OCI-LY1 (cell line): ENCODE data around the gene HILPDA.

ENCODE experiments used
- H2AFZ ChIP-seq: fragments of 200-600 bp; sonication (generic), shearing (Covaris generic); 2 replicates; pipeline ENCODE4 v1.6.0; 2014; ENCODE audit warnings: antibody characterized with exemption, mild to moderate bottlenecking, low read length
- H3F3A ChIP-seq: fragments of 200-600 bp; sonication (generic), shearing (Covaris generic); 2 replicates; pipeline ENCODE4 v1.6.0; 2014; ENCODE audit warnings: mild to moderate bottlenecking, antibody characterized with exemption, low read length, moderate library complexity; ENCODE audit not compliant: insufficient read depth
- H3K27ac ChIP-seq: fragments of 200-600 bp; sonication (generic); 2 replicates; pipeline ENCODE4 v1.5.1; 2014; ENCODE audit warnings: low read length, mixed run types, mild to moderate bottlenecking, low read depth; ENCODE audit not compliant: poor library complexity, severe bottlenecking
- H3K27me3 ChIP-seq: fragments of 200-600 bp; sonication (generic); 2 replicates; pipeline ENCODE4 v1.6.0; 2014; ENCODE audit warnings: antibody characterized with exemption, mild to moderate bottlenecking, low read length, moderate library complexity; ENCODE audit not compliant: insufficient read depth
- H3K36me3 ChIP-seq: fragments of 200-600 bp; sonication (generic); 2 replicates; pipeline ENCODE4 v1.6.1; 2014; ENCODE audit warnings: mild to moderate bottlenecking, antibody characterized with exemption, low read length, moderate library complexity, mixed read lengths; ENCODE audit not compliant: insufficient read depth
- H3K4me1 ChIP-seq: fragments of 200-600 bp; sonication (generic); 2 replicates; pipeline ENCODE4 v1.5.1; 2014; ENCODE audit warnings: mild to moderate bottlenecking, low read length, moderate library complexity; ENCODE audit not compliant: insufficient read depth, severe bottlenecking
- H3K4me2 ChIP-seq: fragments of 200-600 bp; sonication (generic), shearing (Covaris generic); 2 replicates; pipeline ENCODE4 v1.6.1; 2014; ENCODE audit warnings: low read length
- H3K4me3 ChIP-seq: fragments of 200-600 bp; sonication (generic); 2 replicates; pipeline ENCODE4 v1.5.1; 2014; ENCODE audit warnings: low read length, low read depth, mild to moderate bottlenecking, mixed read lengths; ENCODE audit not compliant: poor library complexity, severe bottlenecking
- H3K79me2 ChIP-seq: fragments of 200-600 bp; shearing (Covaris generic); 2 replicates; pipeline ENCODE4 v1.6.1; 2016; ENCODE audit warnings: mixed run types, low read length, mixed read lengths; ENCODE audit not compliant: insufficient read depth
- H3K9ac ChIP-seq: fragments of 200-600 bp; sonication (generic), shearing (Covaris generic); 2 replicates; pipeline ENCODE4 v1.6.1; 2014; ENCODE audit warnings: mild to moderate bottlenecking, low read length, mixed read lengths
- H3K9me2 ChIP-seq: fragments of 200-600 bp; sonication (generic), shearing (Covaris generic); 2 replicates; pipeline ENCODE4 v1.6.1; 2014; ENCODE audit warnings: low read depth, mild to moderate bottlenecking, low read length, mixed read lengths
- H3K9me3 ChIP-seq: fragments of 200-600 bp; shearing (Covaris generic); 2 replicates; pipeline ENCODE4 v1.6.1; 2014; ENCODE audit warnings: low read length, mixed read lengths
- H4K20me1 ChIP-seq: fragments of 200-600 bp; sonication (generic), shearing (Covaris generic); 2 replicates; pipeline ENCODE4 v1.6.0; 2016; ENCODE audit warnings: mild to moderate bottlenecking, low read length; ENCODE audit not compliant: insufficient read depth
- EZH2 ChIP-seq: fragments of 200-600 bp; sonication (generic), shearing (Covaris generic); IDR thresholded peaks from 2 replicates; pipeline ENCODE4 v1.8.0; 2017; ENCODE audit warnings: borderline replicate concordance, mixed run types, mild to moderate bottlenecking, antibody characterized with exemption, low read length, moderate library complexity, mixed read lengths
- TF ChIP-seq, protein P1 (sequence below): fragments of 200-600 bp; sonication (generic), shearing (Covaris generic); IDR thresholded peaks from 2 replicates; pipeline ENCODE4 v1.5.1; 2017; ENCODE audit warnings: mild to moderate bottlenecking, antibody characterized with exemption, low read length, moderate library complexity, mixed read lengths

The HILPDA gene

DNA sequence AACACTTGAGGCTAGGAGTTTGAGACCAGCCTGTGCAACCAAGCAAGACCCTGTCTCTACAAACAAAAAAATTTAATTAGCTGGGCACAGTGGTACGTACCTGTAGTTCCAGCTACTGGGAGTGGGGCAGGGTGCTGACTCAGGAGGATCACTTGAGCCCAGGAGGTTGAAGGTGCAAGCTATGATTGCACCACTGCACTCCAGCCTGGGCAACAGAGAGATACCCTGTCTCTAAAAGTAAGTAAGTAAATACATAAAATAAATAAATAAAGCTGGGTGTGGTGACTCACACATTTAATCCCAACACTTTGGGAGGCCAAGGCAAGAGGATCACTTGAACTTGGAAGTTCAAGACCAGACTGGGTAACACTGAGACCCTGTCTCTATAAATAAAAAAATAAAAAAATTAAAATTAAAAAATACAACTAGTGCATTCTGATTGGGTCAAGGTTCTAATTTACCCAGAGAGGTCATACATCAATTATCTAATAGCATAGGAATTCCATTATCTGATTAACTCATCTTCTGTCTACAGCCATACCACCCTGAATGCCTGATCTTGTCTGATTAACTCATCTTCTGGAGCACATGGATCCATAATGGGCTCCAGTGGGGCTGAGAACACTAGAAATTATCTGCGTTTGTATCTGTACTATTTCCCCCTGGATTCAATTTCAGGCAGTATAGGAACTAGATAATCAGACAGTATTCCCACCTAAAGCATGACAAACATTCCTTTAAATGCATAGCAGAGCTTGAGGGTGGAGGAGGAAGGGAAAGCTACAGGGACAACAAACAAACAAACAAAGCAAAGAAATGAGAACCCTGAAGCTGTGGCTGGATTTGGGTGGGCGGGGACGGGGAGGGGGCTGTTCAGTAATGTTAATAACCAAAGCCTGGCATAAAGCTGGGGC is 21.0 kb upstream of the HILPDA start:
- Histone ChIP-seq H3K4me1 (peaks cover 5% of the 10 kb centered on the region), H3K4me2 (no peak overlapping the region), H2AFZ (no peak overlapping the region), H3K9ac (no peak overlapping the region), H3K9me2 (no peaks in the 10 kb centered on the region), H3K27me3 (no peaks in the 10 kb centered on the region; the same call in none of the 2 replicates), H3K27ac (no peak overlapping the region), H3K79me2 (no peaks in the 10 kb centered on the region), H3K9me3 (no peaks in the 10 kb centered on the region; the same call in 1 of the 2 replicates), H4K20me1 (no peaks in the 10 kb centered on the region), H3K36me3 (no peaks in the 10 kb centered on the region; the same call in 1 of the 2 replicates), H3F3A (no peaks in the 10 kb centered on the region), H3K4me3 (no peak overlapping the region)
- TF ChIP-seq, protein P1, sequence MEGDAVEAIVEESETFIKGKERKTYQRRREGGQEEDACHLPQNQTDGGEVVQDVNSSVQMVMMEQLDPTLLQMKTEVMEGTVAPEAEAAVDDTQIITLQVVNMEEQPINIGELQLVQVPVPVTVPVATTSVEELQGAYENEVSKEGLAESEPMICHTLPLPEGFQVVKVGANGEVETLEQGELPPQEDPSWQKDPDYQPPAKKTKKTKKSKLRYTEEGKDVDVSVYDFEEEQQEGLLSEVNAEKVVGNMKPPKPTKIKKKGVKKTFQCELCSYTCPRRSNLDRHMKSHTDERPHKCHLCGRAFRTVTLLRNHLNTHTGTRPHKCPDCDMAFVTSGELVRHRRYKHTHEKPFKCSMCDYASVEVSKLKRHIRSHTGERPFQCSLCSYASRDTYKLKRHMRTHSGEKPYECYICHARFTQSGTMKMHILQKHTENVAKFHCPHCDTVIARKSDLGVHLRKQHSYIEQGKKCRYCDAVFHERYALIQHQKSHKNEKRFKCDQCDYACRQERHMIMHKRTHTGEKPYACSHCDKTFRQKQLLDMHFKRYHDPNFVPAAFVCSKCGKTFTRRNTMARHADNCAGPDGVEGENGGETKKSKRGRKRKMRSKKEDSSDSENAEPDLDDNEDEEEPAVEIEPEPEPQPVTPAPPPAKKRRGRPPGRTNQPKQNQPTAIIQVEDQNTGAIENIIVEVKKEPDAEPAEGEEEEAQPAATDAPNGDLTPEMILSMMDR, result no peak
- TF ChIP-seq EZH2, result no peak

DNA sequence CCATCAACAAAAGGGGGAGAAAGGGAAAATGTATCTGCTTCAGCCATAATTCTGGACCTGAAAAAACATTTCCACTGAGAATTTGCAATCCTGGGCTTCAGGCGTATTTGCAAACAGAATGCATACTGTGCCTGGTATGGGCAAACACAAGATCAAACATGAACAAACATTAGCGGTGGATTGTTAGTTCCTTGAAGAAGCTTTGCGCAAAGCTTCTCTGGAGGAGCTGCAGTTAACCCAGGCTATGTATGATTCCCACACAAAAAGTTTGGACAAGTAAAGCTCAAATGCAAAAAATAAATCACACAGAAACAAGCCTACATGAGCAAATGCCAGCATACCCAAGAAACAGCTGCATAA is 20.4 kb upstream of the HILPDA start:
- Histone ChIP-seq H4K20me1 (no peaks in the 10 kb centered on the region), H3K36me3 (no peaks in the 10 kb centered on the region; the same call in 1 of the 2 replicates), H3K4me2 (no peak overlapping the region), H3K79me2 (no peaks in the 10 kb centered on the region), H2AFZ (no peak overlapping the region), H3F3A (no peaks in the 10 kb centered on the region), H3K27ac (no peak overlapping the region), H3K27me3 (no peaks in the 10 kb centered on the region; the same call in none of the 2 replicates), H3K4me3 (no peak overlapping the region), H3K9me3 (no peaks in the 10 kb centered on the region; the same call in 1 of the 2 replicates), H3K4me1 (peaks cover 5% of the 10 kb centered on the region), H3K9ac (no peak overlapping the region), H3K9me2 (no peaks in the 10 kb centered on the region)
- TF ChIP-seq, protein P1, result no peak
- TF ChIP-seq EZH2, result no peak

DNA sequence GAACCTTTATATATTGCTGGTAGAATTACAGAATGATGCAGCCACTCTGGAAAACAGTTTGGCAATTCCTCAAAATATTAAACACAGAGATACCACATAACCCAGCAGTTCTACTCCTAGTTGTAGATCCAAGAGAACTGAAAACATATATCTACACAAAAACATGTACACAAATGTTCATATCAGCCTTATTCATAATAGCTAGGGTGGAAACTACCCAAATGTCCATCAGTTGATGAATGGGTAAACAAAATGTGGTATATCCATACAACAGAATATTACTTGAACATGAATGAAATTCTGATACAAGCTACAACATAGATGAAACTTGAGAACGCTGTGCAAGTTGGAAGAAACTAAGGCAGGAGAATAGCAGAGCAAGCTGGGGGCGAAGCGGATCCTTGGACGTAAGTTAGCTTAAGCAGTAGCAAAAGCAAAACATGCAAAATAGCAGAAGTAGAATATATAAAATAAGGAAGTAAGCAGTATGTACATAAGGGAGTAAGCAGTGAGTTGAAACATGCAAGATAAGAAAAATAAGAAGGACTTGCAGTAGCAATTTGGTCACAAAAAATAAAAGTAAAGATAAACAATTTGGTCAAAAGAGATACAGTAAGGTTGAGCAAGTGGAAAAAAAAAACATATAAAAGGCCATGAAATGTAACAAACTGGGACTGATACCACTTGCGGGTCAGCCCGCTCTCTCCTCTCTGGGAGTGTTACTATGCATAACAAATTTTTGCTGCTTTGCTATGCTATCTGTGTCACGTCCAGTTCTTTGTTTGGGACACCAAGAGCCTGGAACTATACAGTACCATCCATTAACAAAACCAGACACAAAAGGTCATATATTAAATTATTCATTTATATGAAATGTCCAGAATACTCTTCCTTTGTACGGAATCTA is 18.0 kb upstream of the HILPDA start:
- Histone ChIP-seq H3K4me3 (no peak overlapping the region), H2AFZ (no peak overlapping the region), H3F3A (no peaks in the 10 kb centered on the region), H3K27me3 (no peaks in the 10 kb centered on the region; the same call in 1 of the 2 replicates), H3K9me2 (no peaks in the 10 kb centered on the region), H3K27ac (no peak overlapping the region), H3K79me2 (no peaks in the 10 kb centered on the region), H3K4me2 (no peak overlapping the region), H3K36me3 (no peaks in the 10 kb centered on the region; the same call in 1 of the 2 replicates), H3K9ac (no peak overlapping the region), H3K4me1 (peaks cover 5% of the 10 kb centered on the region), H3K9me3 (no peaks in the 10 kb centered on the region; the same call in 1 of the 2 replicates), H4K20me1 (no peaks in the 10 kb centered on the region)
- TF ChIP-seq EZH2, result no peak
- TF ChIP-seq, protein P1, result no peak
